OCI-LY1 (cell line): ENCODE measurements around the gene HOXA3.

Experiments
- EZH2 ChIP-seq: fragments of 200-600 bp; sonication (generic), shearing (Covaris generic); IDR thresholded peaks from 2 replicates; pipeline ENCODE4 v1.8.0; 2017; ENCODE audit warnings: borderline replicate concordance, mixed run types, mild to moderate bottlenecking, antibody characterized with exemption, low read length, moderate library complexity, mixed read lengths
- TF ChIP-seq, protein P1 (sequence below): fragments of 200-600 bp; sonication (generic), shearing (Covaris generic); IDR thresholded peaks from 2 replicates; pipeline ENCODE4 v1.5.1; 2017; ENCODE audit warnings: mild to moderate bottlenecking, antibody characterized with exemption, low read length, moderate library complexity, mixed read lengths

DNA sequence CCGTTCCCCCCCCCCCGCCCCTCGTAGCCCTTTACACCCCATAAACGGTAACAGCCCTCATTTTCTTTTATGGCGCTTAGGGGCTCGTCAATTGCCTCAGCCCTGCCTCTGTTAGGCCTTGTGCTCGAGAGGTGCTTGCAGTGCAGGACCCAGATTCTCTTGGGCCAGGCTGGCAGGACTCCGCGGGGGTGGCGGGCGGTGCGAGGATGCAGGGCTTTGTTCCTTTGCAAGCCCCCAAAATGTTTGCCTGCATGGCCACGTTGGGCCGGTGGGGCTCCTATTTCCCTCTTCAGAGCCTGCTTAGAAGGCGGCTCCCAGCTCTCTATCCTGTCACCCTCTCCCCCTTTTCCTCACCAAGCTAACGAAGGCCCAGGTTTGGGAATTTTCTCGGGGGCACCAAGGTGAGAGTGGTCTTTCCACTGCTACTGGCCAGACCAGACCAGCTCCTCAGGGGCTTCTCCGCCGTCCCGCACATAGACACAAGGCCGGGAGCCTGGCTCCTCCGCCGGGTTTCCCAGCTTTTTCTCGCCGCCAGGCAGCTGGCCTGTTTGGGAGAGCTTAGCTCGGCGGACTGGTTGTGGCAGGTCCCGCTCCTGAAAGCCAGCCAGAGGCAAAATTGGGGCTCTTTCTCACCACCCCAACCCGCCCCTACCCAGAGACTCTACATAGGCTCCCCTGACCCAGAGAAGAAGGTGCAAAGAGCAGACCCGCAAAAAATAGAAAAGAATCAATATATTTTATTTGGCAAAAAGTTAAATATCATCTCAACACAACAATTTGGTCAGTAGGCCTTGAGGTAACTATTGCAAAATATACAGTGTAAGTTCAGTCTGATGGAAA lies 9.6 kb upstream of the HOXA3 start:
- TF ChIP-seq, protein P1, sequence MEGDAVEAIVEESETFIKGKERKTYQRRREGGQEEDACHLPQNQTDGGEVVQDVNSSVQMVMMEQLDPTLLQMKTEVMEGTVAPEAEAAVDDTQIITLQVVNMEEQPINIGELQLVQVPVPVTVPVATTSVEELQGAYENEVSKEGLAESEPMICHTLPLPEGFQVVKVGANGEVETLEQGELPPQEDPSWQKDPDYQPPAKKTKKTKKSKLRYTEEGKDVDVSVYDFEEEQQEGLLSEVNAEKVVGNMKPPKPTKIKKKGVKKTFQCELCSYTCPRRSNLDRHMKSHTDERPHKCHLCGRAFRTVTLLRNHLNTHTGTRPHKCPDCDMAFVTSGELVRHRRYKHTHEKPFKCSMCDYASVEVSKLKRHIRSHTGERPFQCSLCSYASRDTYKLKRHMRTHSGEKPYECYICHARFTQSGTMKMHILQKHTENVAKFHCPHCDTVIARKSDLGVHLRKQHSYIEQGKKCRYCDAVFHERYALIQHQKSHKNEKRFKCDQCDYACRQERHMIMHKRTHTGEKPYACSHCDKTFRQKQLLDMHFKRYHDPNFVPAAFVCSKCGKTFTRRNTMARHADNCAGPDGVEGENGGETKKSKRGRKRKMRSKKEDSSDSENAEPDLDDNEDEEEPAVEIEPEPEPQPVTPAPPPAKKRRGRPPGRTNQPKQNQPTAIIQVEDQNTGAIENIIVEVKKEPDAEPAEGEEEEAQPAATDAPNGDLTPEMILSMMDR = no peak
- TF ChIP-seq EZH2 = no peak
